Mesothelial cell of epicardium (in vitro differentiated cells): Measurements from ENCODE around the gene GLOD4. TPM values are rescaled to one million over a fixed set of nuclear protein-coding genes. Genes with fewer than 3 reads are reported as not detected.

ENCODE experiments used
- DNase-seq, 2 experiments: peaks; one replicate each; pipeline ENCODE4 v3.0.0; 2021; ENCODE audit warnings: low spot score in 2 of 2; ENCODE audit not compliant: unreplicated experiment in 2 of 2
- H3K27ac Mint-ChIP-seq: 2 replicates; pipeline ENCODE4 v1.8.0; 2021; ENCODE audit warnings: mixed read lengths
- H3K27me3 Mint-ChIP-seq: 2 replicates; pipeline ENCODE4 v1.8.0; 2021; ENCODE audit warnings: low read depth, mixed read lengths
- H3K36me3 Mint-ChIP-seq: 2 replicates; pipeline ENCODE4 v1.8.0; 2021; ENCODE audit warnings: mixed read lengths
- H3K4me1 Mint-ChIP-seq: 2 replicates; pipeline ENCODE4 v1.8.0; 2021; ENCODE audit warnings: mixed read lengths
- H3K4me3 Mint-ChIP-seq: 2 replicates; pipeline ENCODE4 v1.8.0; 2021; ENCODE audit warnings: mild to moderate bottlenecking, moderate library complexity, mixed read lengths
- H3K9me3 Mint-ChIP-seq: 2 replicates; pipeline ENCODE4 v1.8.0; 2021; ENCODE audit warnings: mixed read lengths
- CTCF ChIP-seq: fragments of 200-600 bp; sonication (generic); IDR thresholded peaks from one replicate; pipeline ENCODE4 v1.5.0; 2021; ENCODE audit warnings: antibody characterized with exemption; ENCODE audit not compliant: unreplicated experiment
- total RNA-seq: library from RNA; stranded (reverse); gene quantifications from 3 replicates; pipeline ENCODE4 v1.2.1, GENCODE V29; 2021

GLOD4 gene
- total RNA-seq, 1 donor from 2014 or later: 72.1 TPM

DNA sequence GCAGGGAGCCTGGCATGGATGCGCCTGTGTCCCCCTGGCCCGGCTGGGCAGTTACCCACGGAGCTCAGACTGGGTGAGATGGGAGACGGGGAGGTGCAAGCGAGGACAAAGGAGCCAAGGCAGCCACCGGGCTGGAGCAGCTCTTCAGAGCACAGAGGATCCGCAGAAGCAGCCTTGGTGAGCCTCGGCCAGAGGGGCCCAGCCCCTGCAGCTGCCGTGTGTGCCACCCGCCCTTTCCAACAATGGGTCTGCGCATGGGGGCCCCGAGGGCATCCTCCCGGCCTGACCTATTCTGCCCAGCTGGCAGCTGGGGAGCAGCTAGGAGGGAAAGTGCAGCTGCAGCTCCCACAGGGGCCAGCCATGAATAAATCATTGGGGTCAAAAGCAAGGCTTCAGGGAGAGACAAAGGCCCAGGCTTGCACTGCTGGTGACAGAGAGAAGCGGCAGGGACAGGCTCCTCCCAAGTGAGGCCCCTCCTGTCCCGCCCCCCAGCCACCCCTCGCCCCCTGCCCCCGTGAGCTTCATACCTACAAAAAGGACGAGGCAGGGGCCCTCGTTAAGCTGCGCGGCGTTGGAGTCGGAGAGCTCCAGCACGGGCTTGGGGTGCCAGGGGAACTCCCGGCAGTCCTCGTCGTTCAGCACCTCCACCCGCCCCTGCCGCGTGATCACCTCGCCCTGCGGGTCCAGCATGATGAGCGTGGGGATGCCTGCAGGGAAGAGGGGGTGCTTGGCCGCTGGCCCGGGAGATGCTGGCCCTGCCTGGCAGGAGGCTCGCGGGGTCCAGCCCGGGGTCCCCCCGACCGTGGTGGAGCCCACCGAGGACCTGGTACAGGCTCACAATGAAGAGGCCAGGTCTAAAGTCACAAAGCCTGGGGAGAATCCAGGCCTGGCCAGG is 22.7 kb upstream of the GLOD4 start:
- no peak overlapping the region for H3K27ac Mint-ChIP-seq
- H3K36me3 Mint-ChIP-seq: peaks cover 14% of the 10 kb centered on the region
- no peaks in the 10 kb centered on the region for H3K27me3 Mint-ChIP-seq
- no peak for DNase-seq
- H3K4me3 Mint-ChIP-seq: no peak overlapping the region
- no peaks in the 10 kb centered on the region for H3K4me1 Mint-ChIP-seq
- no peaks in the 10 kb centered on the region for H3K9me3 Mint-ChIP-seq
- no peak for TF ChIP-seq CTCF

- peaks cover 2% of the 10 kb centered on the region for H3K4me1 Mint-ChIP-seq
- H3K4me3 Mint-ChIP-seq: no peak overlapping the region
- H3K36me3 Mint-ChIP-seq: peaks cover 5% of the 10 kb centered on the region
- no peaks in the 10 kb centered on the region for H3K9me3 Mint-ChIP-seq
- TF ChIP-seq CTCF: no peak
- no peak overlapping the region for H3K27ac Mint-ChIP-seq
- DNase-seq: no peak
- no peaks in the 10 kb centered on the region for H3K27me3 Mint-ChIP-seq
Observed at GRCh38 chr17:802901-803881, 21.1 kb upstream of the GLOD4 start.

- TF ChIP-seq CTCF: no peak
- Mint-ChIP-seq H3K4me3 (no peak overlapping the region), H3K9me3 (no peaks in the 10 kb centered on the region), H3K27me3 (no peaks in the 10 kb centered on the region), H3K27ac (no peak overlapping the region), H3K4me1 (peaks cover 2% of the 10 kb centered on the region), H3K36me3 (peaks cover 5% of the 10 kb centered on the region)
- DNase-seq: no peak
Observed at GRCh38 chr17:802481-802880, 20.4 kb upstream of the GLOD4 start.

DNA sequence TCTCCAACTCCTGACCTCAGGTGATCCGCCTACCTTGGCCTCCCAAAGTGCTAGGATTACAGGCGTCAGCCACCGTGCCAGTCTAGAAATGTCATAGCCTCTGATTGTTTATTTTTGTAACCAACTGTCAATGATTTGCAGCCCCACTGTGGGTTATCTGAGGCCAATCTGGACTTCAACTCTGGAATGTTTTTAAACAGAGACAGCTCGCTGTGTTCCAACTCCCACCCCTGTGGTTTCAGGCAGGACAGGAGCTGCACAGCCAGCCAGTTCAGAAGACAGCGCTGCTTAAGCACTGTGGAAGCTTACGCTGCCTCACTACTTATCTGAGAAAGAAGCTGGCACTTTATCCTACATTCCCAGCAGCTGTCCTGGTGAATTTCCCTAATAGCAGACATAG is 19.6 kb upstream of the GLOD4 start:
- no peak overlapping the region for H3K27ac Mint-ChIP-seq
- TF ChIP-seq CTCF: no peak
- H3K9me3 Mint-ChIP-seq: no peaks in the 10 kb centered on the region
- H3K36me3 Mint-ChIP-seq: peaks cover 11% of the 10 kb centered on the region
- peaks cover 2% of the 10 kb centered on the region for H3K4me1 Mint-ChIP-seq
- H3K4me3 Mint-ChIP-seq: no peak overlapping the region
- no peak for DNase-seq
- H3K27me3 Mint-ChIP-seq: no peaks in the 10 kb centered on the region

- DNase-seq: no peak
- no peak overlapping the region for H3K4me3 Mint-ChIP-seq
- TF ChIP-seq CTCF: no peak
- no peaks in the 10 kb centered on the region for H3K27me3 Mint-ChIP-seq
- H3K4me1 Mint-ChIP-seq: peaks cover 2% of the 10 kb centered on the region
- H3K36me3 Mint-ChIP-seq: peaks cover 12% of the 10 kb centered on the region
- H3K9me3 Mint-ChIP-seq: no peaks in the 10 kb centered on the region
- no peak overlapping the region for H3K27ac Mint-ChIP-seq
Observed at GRCh38 chr17:800446-801242, 18.6 kb upstream of the GLOD4 start.
